Measurements from ENCODE around the gene GPRASP2. TPM values are rescaled to one million over a fixed set of nuclear protein-coding genes. Genes with fewer than 3 reads are reported as not detected.
"Not testable (repeated sequence)": the region's sequence is repeated elsewhere in the genome, so short reads cannot be mapped to it uniquely, and the experiment has no call there.

GPRASP2 gene
- polyA plus RNA-seq (2011; rRNA removed) (12.0 and 15.7 TPM in 2 replicates), polyA minus RNA-seq (2011; rRNA and poly(A)+ RNA removed) (15.4 and 17.2 TPM in 2 replicates)

DNA sequence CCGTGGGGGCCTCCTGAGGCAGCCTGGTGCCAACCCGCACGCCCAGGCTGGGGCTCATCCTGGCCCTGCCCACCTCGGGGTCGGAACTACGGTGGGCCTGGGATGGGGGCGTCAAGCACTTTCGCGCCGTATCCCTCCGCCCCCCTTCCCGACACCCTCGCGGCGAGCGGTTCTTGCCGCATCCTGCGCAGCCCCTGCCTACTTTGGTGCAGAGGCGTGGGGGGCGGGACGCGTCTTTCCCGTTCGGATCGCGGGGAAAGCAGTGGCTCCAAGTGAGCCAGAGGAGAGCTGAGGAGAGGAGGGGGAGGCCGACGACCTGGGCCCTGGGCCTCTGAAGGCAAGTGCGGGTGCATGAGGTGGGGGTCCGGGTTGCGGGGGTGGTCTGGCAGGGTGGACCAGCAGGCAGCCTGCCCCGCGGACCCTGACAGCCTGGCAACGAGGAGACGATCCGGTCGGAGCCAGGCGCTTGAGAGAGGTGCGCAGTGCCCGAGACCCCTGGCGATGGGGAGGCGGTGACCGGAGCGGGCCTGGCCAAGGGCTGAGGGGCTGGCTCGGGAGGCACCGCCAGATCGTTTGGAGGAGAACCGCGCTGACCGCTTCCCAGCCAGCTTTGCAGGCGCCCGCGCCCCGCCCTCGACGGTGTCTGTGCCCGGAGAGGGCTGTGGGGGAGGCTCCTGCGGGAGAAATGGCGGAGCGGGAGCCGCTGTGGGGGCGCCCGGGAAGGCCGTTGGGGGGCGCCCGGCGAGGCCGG, at the start of gene GPRASP2:
Gene GPRASP2, plus strand, starts transcription at position 233 of the 751 bp plus-strand sequence. CDS start 2,422 bp downstream, outside the sequence.
- H3K27ac ChIP-seq (ENCODE audit: low read depth, low read length): no peak within 1 kb of the TSS
- H3K4me3 ChIP-seq (ENCODE audit: low read depth, low read length): peak within 1 kb of the TSS; percentile 71
- DNase-seq (ENCODE audit: low read depth, low spot score): no peak
- ChIA-PET POLR2A (interaction anchor here (0.7 kb wide), 1 partner anchor 10 kb away, joined by 3 read pairs; no protein-coding TSS in a partner anchor), CTCF (no interaction called here)
- H3K27me3 ChIP-seq (ENCODE audit: control insufficient read depth, insufficient read depth, low read length): no peaks in the 10 kb centered on the region
- TF ChIP-seq, protein P1, sequence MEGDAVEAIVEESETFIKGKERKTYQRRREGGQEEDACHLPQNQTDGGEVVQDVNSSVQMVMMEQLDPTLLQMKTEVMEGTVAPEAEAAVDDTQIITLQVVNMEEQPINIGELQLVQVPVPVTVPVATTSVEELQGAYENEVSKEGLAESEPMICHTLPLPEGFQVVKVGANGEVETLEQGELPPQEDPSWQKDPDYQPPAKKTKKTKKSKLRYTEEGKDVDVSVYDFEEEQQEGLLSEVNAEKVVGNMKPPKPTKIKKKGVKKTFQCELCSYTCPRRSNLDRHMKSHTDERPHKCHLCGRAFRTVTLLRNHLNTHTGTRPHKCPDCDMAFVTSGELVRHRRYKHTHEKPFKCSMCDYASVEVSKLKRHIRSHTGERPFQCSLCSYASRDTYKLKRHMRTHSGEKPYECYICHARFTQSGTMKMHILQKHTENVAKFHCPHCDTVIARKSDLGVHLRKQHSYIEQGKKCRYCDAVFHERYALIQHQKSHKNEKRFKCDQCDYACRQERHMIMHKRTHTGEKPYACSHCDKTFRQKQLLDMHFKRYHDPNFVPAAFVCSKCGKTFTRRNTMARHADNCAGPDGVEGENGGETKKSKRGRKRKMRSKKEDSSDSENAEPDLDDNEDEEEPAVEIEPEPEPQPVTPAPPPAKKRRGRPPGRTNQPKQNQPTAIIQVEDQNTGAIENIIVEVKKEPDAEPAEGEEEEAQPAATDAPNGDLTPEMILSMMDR (IDR thresholded peaks at IDR 0.05; ENCODE audit: low read depth, low read length): no peak
- no peaks in the 10 kb centered on the region for H3K9me3 ChIP-seq (ENCODE audit: control insufficient read depth, insufficient read depth, low read length)

DNA sequence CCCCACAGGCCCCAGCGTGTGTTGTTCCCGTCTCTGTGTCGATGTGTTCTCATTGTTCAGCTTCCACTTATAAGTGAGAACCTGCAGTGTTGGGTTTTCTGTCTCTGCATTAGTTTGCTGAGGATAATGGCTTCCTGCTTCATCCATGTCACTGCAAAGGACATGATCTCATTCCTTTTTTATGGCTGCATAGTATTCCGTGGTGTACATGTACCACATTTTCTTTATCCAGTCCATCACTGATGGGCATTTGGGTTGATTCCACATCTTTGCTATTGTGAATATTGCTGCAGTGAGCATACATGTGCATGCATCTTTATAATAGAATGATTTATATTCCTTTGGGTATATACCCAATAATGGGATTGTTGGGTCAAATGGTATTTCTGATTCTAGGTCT, 48.4 kb upstream of the GPRASP2 start:
- H3K9me3 ChIP-seq (ENCODE audit: control insufficient read depth, insufficient read depth, low read length); CTCF ChIA-PET; POLR2A ChIA-PET; H3K27ac ChIP-seq (ENCODE audit: low read depth, low read length); H3K27me3 ChIP-seq (ENCODE audit: control insufficient read depth, insufficient read depth, low read length); DNase-seq (ENCODE audit: low read depth, low spot score); H3K4me3 ChIP-seq (ENCODE audit: low read depth, low read length): not testable (repeated sequence)

DNA sequence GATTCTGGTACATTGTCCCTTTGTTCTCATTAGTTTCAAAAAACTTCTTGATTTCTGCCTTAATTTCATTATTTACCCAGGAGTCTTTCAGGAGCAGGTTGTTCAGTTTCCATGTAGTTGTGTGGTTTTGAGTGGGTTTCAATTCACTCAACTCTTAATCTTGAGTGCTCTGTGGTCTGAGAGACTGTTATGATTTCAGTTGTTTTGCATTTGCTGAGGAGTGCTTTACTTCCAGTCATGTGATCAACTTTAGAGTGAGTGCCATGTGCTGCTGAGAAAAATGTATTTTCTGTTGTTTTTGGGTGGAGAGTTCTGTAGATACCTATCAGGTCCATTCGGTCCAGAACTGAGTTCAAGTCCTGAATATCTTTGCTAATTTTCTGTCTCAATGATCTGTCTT, 45.2 kb upstream of the GPRASP2 start:
- H3K27ac ChIP-seq (ENCODE audit: low read depth, low read length); POLR2A ChIA-PET; H3K9me3 ChIP-seq (ENCODE audit: control insufficient read depth, insufficient read depth, low read length); H3K27me3 ChIP-seq (ENCODE audit: control insufficient read depth, insufficient read depth, low read length); CTCF ChIA-PET; DNase-seq (ENCODE audit: low read depth, low spot score); H3K4me3 ChIP-seq (ENCODE audit: low read depth, low read length): not testable (repeated sequence)

DNA sequence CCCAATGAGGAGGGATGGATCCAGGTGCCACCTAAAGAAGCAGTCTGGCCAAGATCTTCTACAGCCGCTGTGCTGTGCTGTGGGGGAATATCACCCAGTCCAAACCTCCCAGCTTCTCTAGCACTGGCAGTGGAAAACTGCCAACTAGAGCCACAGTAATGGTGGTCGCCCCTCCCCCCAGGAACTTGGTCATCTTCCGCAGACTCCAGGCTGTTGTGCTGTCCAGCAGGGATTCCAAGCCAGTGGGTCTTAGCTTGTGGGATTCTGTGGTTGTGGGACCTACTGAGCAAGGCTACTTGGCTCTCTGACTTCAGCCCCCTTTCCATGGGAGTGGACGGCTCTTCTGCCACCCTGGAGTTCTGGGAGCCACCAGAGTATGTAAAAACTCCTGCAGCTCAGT, 42.7 kb upstream of the GPRASP2 start:
- no peak overlapping the region for H3K4me3 ChIP-seq (ENCODE audit: low read depth, low read length)
- no peak overlapping the region for H3K27ac ChIP-seq (ENCODE audit: low read depth, low read length)
- H3K9me3 ChIP-seq (ENCODE audit: control insufficient read depth, insufficient read depth, low read length): no peaks in the 10 kb centered on the region; the same call in 1 of the 2 replicates
- H3K27me3 ChIP-seq (ENCODE audit: control insufficient read depth, insufficient read depth, low read length): no peaks in the 10 kb centered on the region
- no peak for DNase-seq (ENCODE audit: low read depth, low spot score)
- ChIA-PET POLR2A (no interaction called here), CTCF (no interaction called here)
- TF ChIP-seq, protein P1 (IDR thresholded peaks at IDR 0.05; ENCODE audit: low read depth, low read length): no peak

DNA sequence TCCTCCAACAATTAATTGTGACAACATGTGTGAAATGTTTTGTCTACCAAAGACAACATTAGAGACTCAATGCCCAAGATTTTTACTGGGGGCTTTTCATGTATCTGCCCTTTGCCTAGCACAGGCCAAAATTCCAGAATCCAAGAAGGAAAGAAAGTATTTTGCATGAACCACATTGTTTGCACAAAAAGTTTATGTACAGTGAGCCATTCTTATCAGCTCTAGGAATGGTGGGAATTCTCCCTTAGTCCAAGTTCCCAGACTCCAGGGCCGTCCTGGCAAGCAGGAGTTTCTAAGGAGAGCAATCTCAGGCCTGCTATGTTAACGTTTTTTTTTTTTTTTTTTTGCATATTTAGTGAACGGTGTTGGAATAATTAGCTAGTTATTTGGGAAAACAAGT, 39.4 kb upstream of the GPRASP2 start:
- Histone ChIP-seq H3K4me3 (ENCODE audit: low read depth, low read length) (no peak overlapping the region), H3K9me3 (ENCODE audit: control insufficient read depth, insufficient read depth, low read length) (no peaks in the 10 kb centered on the region), H3K27me3 (ENCODE audit: control insufficient read depth, insufficient read depth, low read length) (no peaks in the 10 kb centered on the region), H3K27ac (ENCODE audit: low read depth, low read length) (no peak overlapping the region)
- POLR2A ChIA-PET: interaction anchor here (0.8 kb wide), 1 partner anchor 13 kb away, joined by 3 read pairs; no protein-coding TSS in a partner anchor
- TF ChIP-seq, protein P1 (IDR thresholded peaks at IDR 0.05; ENCODE audit: low read depth, low read length): no peak
- no peak for DNase-seq (ENCODE audit: low read depth, low spot score)
- CTCF ChIA-PET: interaction anchor here (0.6 kb wide), 1 partner anchor 42 kb away, joined by 3 read pairs; no protein-coding TSS in a partner anchor

DNA sequence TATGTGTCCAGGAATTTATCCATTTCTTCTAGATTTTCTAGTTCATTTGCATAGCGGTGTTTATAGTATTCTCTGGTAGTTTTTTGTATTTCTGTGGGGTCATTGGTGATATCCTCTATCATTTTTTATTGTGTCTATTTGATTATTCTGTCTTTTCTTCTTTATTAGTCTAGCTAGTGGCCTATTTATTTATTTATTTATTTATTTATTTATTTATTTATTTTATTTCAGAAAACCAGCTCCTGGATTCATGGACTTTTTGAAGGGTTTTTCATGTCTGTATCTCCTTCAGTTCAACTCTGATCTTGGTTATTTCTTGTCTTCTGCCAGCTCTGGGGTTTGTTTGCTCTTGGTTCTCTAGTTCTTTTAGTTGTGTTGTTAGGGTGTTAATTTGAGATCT, 34.8 kb upstream of the GPRASP2 start:
- H3K4me3 ChIP-seq (ENCODE audit: low read depth, low read length); H3K27me3 ChIP-seq (ENCODE audit: control insufficient read depth, insufficient read depth, low read length); H3K27ac ChIP-seq (ENCODE audit: low read depth, low read length); DNase-seq (ENCODE audit: low read depth, low spot score); POLR2A ChIA-PET; CTCF ChIA-PET; H3K9me3 ChIP-seq (ENCODE audit: control insufficient read depth, insufficient read depth, low read length): not testable (repeated sequence)

Data from AG04450 (cell line).